GM04503 (cell line): ENCODE measurements around the gene BTRC.

Experiments
- DNase-seq: peaks from one replicate; pipeline ENCODE4 v3.0.0-alpha.2; 2012; ENCODE audit warnings: low read depth

BTRC gene

GRCh38 chr10:101568054-101568745 is 214.2 kb downstream of the BTRC start:
- DNase-seq: no peak

GRCh38 chr10:101569323-101569621 is 215.3 kb downstream of the BTRC start:
- no peak for DNase-seq

- DNase-seq: no peak
Measured at GRCh38 chr10:101569622-101570427, 215.9 kb downstream of the BTRC start.

- DNase-seq: no peak
Measured at GRCh38 chr10:101570428-101571270, 216.7 kb downstream of the BTRC start.

- DNase-seq: no peak
Measured at GRCh38 chr10:101571271-101571925, 217.4 kb downstream of the BTRC start.

GRCh38 chr10:101572126-101572525 is 218.2 kb downstream of the BTRC start:
- DNase-seq: no peak

GRCh38 chr10:101572785-101573184 is 218.8 kb downstream of the BTRC start:
- no peak for DNase-seq

- DNase-seq: no peak
Measured at GRCh38 chr10:101573885-101574753, 220.2 kb downstream of the BTRC start.

- DNase-seq: no peak
Measured at GRCh38 chr10:101575091-101575490, 221.1 kb downstream of the BTRC start.

GRCh38 chr10:101575580-101576210 is 221.7 kb downstream of the BTRC start:
- no peak for DNase-seq

GRCh38 chr10:101576211-101576863 is 222.4 kb downstream of the BTRC start:
- no peak for DNase-seq

GRCh38 chr10:101577121-101577871 is 223.3 kb downstream of the BTRC start:
- DNase-seq: no peak

- DNase-seq: no peak
Measured at GRCh38 chr10:101578192-101578591, 224.2 kb downstream of the BTRC start.

- no peak for DNase-seq
Measured at GRCh38 chr10:101578803-101579515, 225.0 kb downstream of the BTRC start.

GRCh38 chr10:101579516-101579870 is 225.5 kb downstream of the BTRC start:
- DNase-seq: no peak

GRCh38 chr10:101580486-101581399 is 226.8 kb downstream of the BTRC start:
- no peak for DNase-seq

- DNase-seq: no peak
Measured at GRCh38 chr10:101585841-101586240, 231.9 kb downstream of the BTRC start.
